HepG2 (cell line): ENCODE data around the gene SP3. TPM values are rescaled to one million over a fixed set of nuclear protein-coding genes. Genes with fewer than 3 reads are reported as not detected.

ENCODE experiments used
- CCAR2 ChIP-seq: fragments of 200-400 bp; formaldehyde crosslinking; optimal IDR thresholded peaks from 2 replicates; pipeline ENCODE3; 2018; ENCODE audit warnings: low read depth, mild to moderate bottlenecking, low read length, moderate library complexity
- CCDC6 ChIP-seq: sonication (generic); formaldehyde crosslinking; IDR thresholded peaks from 2 replicates; pipeline ENCODE4 v1.8.1; 2022; ENCODE audit warnings: mild to moderate bottlenecking, missing genetic modification reagents, moderate library complexity
- HDAC6 ChIP-seq: fragments of 200-600 bp; sonication (generic); IDR thresholded peaks from 2 replicates; pipeline ENCODE4 v1.7.0; 2017; ENCODE audit warnings: mild to moderate bottlenecking, antibody characterized with exemption, low read length, low read depth
- HMGA1 ChIP-seq: sonication (generic); formaldehyde crosslinking; conservative IDR thresholded peaks from 2 replicates; pipeline ENCODE4 v1.4.0; 2020; ENCODE audit warnings: missing genetic modification reagents
- LCORL ChIP-seq, 2 experiments: fragments of 450-650 bp in 1 of 2; sonication (generic) in 1 of 2; formaldehyde crosslinking in 1 of 2; IDR thresholded peaks; 2 replicates each; pipeline versions ENCODE4 v1.5.0 to v1.6.1; 2017 to 2020; ENCODE audit warnings: antibody characterized with exemption in 1 of 2, missing genetic modification reagents in 1 of 2
- MIXL1 ChIP-seq: IDR thresholded peaks from 2 replicates; pipeline ENCODE4 v1.6.1; 2016
- MLXIP ChIP-seq: sonication (generic); formaldehyde crosslinking; IDR thresholded peaks from 2 replicates; pipeline ENCODE4 v1.9.0; 2021; ENCODE audit warnings: missing genetic modification reagents, borderline replicate concordance
- SETDB1 ChIP-seq: sonication (generic); formaldehyde crosslinking; IDR thresholded peaks from 2 replicates; pipeline ENCODE4 v1.5.1; 2020; ENCODE audit warnings: missing genetic modification reagents, mild to moderate bottlenecking, borderline replicate concordance
- SMAD9 ChIP-seq: sonication (generic); formaldehyde crosslinking; IDR thresholded peaks from 2 replicates; pipeline ENCODE4 v1.5.1; 2020; ENCODE audit warnings: mild to moderate bottlenecking, missing genetic modification reagents
- SOX6 ChIP-seq, 2 experiments: fragments of 450-650 bp in 1 of 2; sonication (generic) in 1 of 2; formaldehyde crosslinking in 1 of 2; IDR thresholded peaks; 2 replicates each; pipeline versions ENCODE4 v1.4.0 to v1.6.1; 2017 to 2020; ENCODE audit warnings: antibody characterized with exemption in 1 of 2, mild to moderate bottlenecking in 1 of 2, missing genetic modification reagents in 1 of 2
- ZNF143 ChIP-seq: sonication (generic); formaldehyde crosslinking; IDR thresholded peaks from 2 replicates; pipeline ENCODE4 v1.4.0; 2020; ENCODE audit warnings: missing genetic modification reagents
- ZNF17 ChIP-seq: sonication (generic); formaldehyde crosslinking; IDR thresholded peaks from 2 replicates; pipeline ENCODE4 v1.5.0; 2020; ENCODE audit warnings: mild to moderate bottlenecking, missing genetic modification reagents
- ZNF367 ChIP-seq: sonication (generic); formaldehyde crosslinking; IDR thresholded peaks from 2 replicates; pipeline ENCODE4 v1.4.0; 2020; ENCODE audit warnings: missing genetic modification reagents, borderline replicate concordance
- ZNF44 ChIP-seq: sonication (generic); formaldehyde crosslinking; IDR thresholded peaks from 2 replicates; pipeline ENCODE4 v1.5.1; 2020; ENCODE audit warnings: mild to moderate bottlenecking, missing genetic modification reagents
- ZNF557 ChIP-seq: sonication (generic); formaldehyde crosslinking; IDR thresholded peaks from 2 replicates; pipeline ENCODE4 v1.4.0; 2020; ENCODE audit warnings: missing genetic modification reagents
- ZNF564 ChIP-seq: sonication (generic); formaldehyde crosslinking; IDR thresholded peaks from 2 replicates; pipeline ENCODE4 v1.8.1; 2023; ENCODE audit warnings: mild to moderate bottlenecking, missing genetic modification reagents
- ZNF841 ChIP-seq: sonication (generic); formaldehyde crosslinking; IDR thresholded peaks from 2 replicates; pipeline ENCODE4 v1.8.1; 2023; ENCODE audit warnings: missing genetic modification reagents, borderline replicate concordance
- polyA plus RNA-seq, 8 experiments: library from polyadenylated mRNA; depleted of rRNA in 3 of 8; stranded (reverse) in 7 of 8; unstranded in 1 of 8; fragments of >200 nt; fragmentation: Illumina TruSeq in 4 of 8; extraction: Trizol in 4 of 8; gene quantifications; 2 replicates each; pipeline versions ENCODE4 v1.2.1 to v1.2.3, GENCODE V29; 2011 to 2016; ENCODE audit warnings: low read depth in 4 of 8, missing spikeins in 1 of 8, mixed read lengths in 1 of 8; ENCODE audit not compliant: insufficient read depth in 1 of 8
- total RNA-seq, 5 experiments: library from RNA; depleted of rRNA; stranded (reverse); fragments of >200 nt; fragmentation: Illumina TruSeq; extraction: Trizol; gene quantifications; 2 replicates each; pipeline ENCODE4 v1.2.3, GENCODE V29; 2016; ENCODE audit warnings: low read depth in 1 of 5
- TF ChIP-seq, protein P1 (sequence below): sonication (generic); formaldehyde crosslinking; IDR thresholded peaks from 2 replicates; pipeline ENCODE4 v1.4.0; 2020; ENCODE audit warnings: missing genetic modification reagents, borderline replicate concordance
- TF ChIP-seq, protein P2 (sequence below): fragments of 450-650 bp; IDR thresholded peaks from 2 replicates; pipeline ENCODE4 v1.6.1; 2017
- TF ChIP-seq, protein P3 (sequence below): sonication (generic); formaldehyde crosslinking; IDR thresholded peaks from 2 replicates; pipeline ENCODE4 v1.5.1; 2020; ENCODE audit warnings: missing genetic modification reagents, mild to moderate bottlenecking, borderline replicate concordance

SP3 gene
- total and polyA plus RNA-seq, 2 of the 13 experiments (the other 11 are each of a cell fraction or from before 2014, with no cell fraction given) = 57.3 to 132 TPM

DNA sequence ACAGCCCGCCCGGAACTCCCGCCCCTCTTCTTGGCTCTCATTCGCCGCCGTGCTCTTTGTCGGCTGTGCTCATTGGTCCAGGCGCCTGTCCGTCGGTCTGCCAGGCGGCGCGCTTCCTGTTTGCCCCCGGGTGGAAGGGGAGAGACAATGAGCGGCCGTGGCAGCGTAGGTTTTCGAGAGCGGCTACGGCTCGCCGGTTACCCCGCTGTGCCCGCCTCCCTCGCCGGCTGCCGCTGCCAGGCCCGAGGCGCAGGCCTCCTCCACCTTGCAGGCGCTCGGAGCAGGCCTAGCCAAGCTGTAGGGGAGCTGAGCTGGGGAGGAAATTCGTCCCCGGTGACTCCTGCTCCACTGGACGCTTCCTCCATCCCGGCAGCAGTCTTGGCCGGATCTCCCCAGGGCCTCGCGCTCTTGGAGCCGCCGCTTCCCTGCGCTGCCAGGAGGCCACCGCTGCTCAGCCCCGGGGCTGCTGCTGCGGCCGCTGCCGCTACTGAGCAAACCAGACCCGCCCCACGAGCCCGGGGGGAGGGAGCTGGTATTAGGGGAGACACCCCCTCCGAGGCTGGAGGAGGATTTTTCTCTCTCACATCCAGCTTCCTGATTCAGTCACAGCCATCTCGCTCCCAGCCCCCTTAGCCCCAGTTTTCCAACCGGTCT is at the start of gene SP3 (continued):
- TF ChIP-seq CCDC6 (CRISPR knock-in tag) (peak; percentile 91), SOX6 (IDR thresholded peaks at IDR 0.05) (no peak), SOX6 (CRISPR knock-in tag; IDR thresholded peaks at IDR 0.05) (peak; percentile 82), MIXL1 (CRISPR knock-in tag) (0 out of 2 replicates have a peak, but pooled peaks have one; percentile 35), ZNF44 (no peak; the same call in 1 of the 2 replicates), HMGA1 (CRISPR knock-in tag) (no peak), ZNF564 (no peak), ZNF17 (CRISPR knock-in tag) (no peak), ZNF841 (CRISPR knock-in tag) (no peak), HDAC6 (no peak), SMAD9 (no peak), SETDB1 (no peak), ZNF143 (CRISPR knock-in tag) (no peak), ZNF367 (CRISPR knock-in tag) (0 out of 2 replicates have a peak, but pooled peaks have one; percentile 70), ZNF557 (CRISPR knock-in tag) (no peak), CCAR2 (no peak), MLXIP (CRISPR knock-in tag) (0 out of 2 replicates have a peak, but pooled peaks have one; percentile 55), LCORL (IDR thresholded peaks at IDR 0.05) (no peak), LCORL (CRISPR knock-in tag; IDR thresholded peaks at IDR 0.05) (peak; percentile 75)
- TF ChIP-seq, protein P1, sequence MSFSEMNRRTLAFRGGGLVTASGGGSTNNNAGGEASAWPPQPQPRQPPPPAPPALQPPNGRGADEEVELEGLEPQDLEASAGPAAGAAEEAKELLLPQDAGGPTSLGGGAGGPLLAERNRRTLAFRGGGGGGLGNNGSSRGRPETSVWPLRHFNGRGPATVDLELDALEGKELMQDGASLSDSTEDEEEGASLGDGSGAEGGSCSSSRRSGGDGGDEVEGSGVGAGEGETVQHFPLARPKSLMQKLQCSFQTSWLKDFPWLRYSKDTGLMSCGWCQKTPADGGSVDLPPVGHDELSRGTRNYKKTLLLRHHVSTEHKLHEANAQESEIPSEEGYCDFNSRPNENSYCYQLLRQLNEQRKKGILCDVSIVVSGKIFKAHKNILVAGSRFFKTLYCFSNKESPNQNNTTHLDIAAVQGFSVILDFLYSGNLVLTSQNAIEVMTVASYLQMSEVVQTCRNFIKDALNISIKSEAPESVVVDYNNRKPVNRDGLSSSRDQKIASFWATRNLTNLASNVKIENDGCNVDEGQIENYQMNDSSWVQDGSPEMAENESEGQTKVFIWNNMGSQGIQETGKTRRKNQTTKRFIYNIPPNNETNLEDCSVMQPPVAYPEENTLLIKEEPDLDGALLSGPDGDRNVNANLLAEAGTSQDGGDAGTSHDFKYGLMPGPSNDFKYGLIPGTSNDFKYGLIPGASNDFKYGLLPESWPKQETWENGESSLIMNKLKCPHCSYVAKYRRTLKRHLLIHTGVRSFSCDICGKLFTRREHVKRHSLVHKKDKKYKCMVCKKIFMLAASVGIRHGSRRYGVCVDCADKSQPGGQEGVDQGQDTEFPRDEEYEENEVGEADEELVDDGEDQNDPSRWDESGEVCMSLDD (CRISPR knock-in tag) = no peak; the same call in 1 of the 2 replicates
- TF ChIP-seq, protein P2, sequence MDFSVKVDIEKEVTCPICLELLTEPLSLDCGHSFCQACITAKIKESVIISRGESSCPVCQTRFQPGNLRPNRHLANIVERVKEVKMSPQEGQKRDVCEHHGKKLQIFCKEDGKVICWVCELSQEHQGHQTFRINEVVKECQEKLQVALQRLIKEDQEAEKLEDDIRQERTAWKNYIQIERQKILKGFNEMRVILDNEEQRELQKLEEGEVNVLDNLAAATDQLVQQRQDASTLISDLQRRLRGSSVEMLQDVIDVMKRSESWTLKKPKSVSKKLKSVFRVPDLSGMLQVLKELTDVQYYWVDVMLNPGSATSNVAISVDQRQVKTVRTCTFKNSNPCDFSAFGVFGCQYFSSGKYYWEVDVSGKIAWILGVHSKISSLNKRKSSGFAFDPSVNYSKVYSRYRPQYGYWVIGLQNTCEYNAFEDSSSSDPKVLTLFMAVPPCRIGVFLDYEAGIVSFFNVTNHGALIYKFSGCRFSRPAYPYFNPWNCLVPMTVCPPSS = no peak
- TF ChIP-seq, protein P3, sequence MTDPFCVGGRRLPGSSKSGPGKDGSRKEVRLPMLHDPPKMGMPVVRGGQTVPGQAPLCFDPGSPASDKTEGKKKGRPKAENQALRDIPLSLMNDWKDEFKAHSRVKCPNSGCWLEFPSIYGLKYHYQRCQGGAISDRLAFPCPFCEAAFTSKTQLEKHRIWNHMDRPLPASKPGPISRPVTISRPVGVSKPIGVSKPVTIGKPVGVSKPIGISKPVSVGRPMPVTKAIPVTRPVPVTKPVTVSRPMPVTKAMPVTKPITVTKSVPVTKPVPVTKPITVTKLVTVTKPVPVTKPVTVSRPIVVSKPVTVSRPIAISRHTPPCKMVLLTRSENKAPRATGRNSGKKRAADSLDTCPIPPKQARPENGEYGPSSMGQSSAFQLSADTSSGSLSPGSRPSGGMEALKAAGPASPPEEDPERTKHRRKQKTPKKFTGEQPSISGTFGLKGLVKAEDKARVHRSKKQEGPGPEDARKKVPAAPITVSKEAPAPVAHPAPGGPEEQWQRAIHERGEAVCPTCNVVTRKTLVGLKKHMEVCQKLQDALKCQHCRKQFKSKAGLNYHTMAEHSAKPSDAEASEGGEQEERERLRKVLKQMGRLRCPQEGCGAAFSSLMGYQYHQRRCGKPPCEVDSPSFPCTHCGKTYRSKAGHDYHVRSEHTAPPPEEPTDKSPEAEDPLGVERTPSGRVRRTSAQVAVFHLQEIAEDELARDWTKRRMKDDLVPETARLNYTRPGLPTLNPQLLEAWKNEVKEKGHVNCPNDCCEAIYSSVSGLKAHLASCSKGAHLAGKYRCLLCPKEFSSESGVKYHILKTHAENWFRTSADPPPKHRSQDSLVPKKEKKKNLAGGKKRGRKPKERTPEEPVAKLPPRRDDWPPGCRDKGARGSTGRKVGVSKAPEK = no peak; the same call in 1 of the 2 replicates
